Placental pericyte (primary cell): ENCODE data around the gene ZNF619. TPM values are rescaled to one million over a fixed set of nuclear protein-coding genes. Genes with fewer than 3 reads are reported as not detected.

Source experiments
- small RNA-seq: library from RNA; depleted of rRNA; stranded (forward); fragments of <200 nt; gene quantifications from one replicate; pipeline ENCODE3, GENCODE V24; 2012; ENCODE audit warnings: low replicate concordance
- total RNA-seq: library from RNA; depleted of rRNA; stranded (reverse); fragments of >200 nt; gene quantifications from 2 replicates; pipeline ENCODE4 v1.2.3, GENCODE V29; 2012

The ZNF619 gene
- 3.9 and 4.9 TPM in 2 replicates for total RNA-seq

DNA sequence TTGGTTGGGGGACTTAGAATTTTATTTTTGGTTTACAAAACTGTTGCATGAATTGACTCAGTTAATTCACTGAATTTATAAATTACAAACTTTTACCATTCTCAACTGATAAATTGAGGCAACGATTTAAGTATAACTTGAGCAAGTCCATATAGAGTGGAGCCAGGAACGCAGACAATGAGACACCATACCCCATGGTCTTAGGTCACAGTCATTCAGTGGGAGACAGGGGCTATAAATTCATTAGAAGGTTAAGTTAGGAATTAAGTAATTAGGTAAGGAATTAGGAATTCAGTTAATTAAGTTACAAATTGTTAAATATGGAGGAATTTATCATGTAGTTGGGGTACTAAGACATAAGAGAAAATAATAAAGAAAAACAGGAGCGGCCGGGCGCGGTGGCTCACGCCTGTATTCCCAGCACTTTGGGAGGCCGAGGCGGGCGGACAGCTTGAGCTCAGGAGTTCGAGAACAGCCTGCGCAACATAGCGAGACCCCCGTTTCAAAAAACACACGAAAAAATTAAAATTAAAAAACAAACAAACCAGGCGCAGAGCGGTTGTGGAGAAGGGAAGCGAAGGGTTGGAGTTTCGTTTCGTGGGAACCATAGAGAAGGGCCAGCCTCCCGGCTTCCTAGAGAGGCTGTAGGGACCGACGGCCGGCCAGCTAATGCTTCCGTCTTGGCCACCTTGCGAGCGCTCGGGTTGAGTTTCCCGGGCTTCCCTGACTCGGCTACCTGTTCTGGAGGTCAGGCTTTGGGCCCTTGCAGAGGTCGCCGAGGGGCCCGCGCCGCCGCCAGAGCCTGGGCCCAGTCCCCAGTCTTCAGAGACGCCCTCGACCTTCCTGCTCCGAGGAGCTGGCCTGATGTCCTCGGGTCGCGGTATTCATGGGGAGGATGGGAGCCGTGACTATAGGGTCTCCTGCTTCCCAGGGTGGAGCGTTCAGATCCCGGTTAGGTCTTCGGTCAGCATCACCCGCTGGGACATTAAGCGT, at the start of gene ZNF619:
Gene ZNF619 (plus strand): TSS at position 645 of the 993 bp plus-strand sequence. CDS start 858 bp downstream, outside the sequence.

DNA sequence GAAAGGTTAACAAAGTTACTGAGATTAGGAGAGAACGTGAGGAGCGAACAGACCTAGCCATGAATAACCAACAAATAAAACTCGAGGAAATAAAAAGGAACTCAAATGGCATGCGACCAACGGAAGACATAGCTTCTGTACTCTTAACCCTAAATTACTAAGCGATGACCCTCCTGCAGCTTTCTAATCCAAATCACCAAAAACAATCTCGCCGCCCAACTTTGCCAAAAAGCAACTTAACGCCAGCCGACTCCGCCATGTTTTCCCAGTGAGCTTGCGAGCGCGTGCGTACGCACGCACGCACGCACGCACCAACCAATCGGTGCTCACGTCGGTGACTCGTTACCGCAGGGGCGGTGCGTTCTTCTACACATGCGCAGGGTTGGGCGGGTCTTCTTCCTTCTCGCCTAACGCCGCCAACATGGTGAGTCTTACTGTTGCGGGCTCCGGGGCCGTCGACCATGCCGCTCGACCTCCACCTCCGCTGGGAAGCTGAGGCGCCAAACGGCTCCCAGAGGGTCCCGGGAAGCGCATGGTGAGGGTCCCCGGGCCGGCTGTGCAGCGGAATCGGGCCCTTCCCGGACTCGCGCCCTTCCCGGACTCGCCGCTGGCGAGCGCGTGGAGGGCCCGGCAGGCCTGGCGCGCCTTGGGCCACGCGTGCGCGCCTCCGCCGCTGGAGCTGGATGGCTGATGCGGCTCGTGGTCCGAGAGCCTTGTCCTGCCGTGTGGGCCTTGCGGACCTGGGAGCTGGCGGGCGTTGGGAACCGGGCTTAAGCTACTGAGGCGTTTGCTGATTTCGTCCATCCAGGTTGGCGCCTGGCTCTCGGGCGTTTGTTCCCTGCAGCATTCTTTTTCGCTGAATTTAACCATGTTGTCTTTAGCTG, 19.7 kb upstream of the ZNF619 start, which contains the start of gene RPL14:
Gene RPL14 (plus strand): TSS at position 400 of the 884 bp plus-strand sequence. CDS start 133 bp downstream, at position 533.

DNA sequence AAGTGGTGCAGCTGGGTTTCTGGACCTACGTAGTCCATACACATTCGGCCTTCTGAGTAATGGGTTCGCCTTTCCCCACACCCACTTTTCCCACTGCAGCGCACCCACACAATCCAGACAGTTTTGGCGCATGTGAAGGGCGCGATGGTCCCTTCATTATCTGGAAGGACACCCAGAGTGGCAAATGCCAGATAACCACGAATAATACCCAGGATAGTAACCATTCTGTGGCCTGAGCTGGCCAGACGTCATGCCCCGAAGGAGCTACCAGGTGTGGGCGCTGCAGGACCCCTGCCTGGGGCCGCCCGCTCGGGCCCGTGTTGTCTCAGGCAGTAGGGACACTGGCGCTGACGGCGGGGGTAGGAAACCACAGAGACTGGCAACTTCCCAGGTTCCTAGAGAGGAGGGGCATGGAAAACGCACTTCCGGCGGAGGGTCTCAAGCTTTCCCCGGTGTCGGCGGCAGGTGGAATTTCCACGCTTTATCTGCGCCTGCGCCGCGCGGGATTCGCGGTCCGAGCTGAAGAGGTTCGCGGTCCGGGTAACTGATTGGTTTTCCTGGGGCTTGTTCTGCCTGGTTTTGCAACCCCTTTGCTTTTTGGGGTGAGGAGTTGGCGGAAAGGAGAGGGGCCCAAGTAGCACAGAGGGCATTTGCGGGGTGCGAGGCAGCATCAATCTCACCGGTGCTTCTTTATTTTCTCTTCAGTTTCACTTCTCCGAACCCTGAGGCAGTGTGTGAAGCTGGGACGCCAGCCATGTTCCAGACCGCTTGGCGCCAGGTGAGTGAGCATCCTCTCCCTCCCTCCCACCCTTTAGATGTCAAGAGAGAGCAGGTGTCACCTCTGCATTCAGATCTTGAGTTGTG, 28.9 kb downstream of the ZNF619 start, which contains the start of gene ZNF620:
Gene ZNF620 (plus strand): TSS at position 441 of the 864 bp plus-strand sequence. CDS start 314 bp downstream, at position 755.

DNA sequence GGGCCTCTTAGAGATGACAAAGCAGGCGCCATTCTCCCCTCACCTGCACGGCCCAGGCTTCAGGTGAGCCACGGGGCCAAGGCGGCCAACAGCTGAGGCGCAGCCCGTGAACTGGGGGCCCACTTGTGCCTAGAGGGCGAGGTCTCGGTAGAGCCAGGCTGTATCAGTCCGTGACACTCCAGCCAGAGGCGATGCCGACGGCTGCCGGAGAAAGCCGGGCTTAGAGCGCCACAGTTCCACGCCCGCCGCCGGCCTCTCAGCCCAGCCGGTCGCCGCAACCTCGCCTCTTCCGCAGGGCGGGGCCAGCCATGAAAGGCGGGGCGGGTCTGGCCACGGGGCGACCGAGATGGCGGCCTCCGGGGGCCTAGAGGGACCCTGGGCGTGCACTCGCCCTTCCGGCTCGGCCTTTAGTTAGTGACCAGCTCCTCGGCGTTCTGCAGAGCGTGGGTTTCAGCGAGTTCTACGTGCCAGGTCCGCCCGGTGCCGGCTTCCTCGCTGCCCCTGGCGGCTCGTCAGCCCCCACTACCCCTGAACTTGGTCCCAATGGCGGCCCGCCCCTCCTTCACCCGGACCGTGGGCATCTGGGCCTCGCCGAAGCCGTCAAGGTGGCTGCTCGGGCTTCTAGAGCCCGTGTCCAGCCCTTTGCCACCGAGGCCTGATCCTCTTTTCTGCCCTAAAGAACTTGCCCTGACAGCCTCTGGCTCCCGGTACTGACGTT, 47.8 kb downstream of the ZNF619 start, which contains the start of gene ZNF621:
Gene ZNF621 (plus strand): TSS at position 393 of the 718 bp plus-strand sequence. CDS start 881 bp downstream, outside the sequence.

Small RNAs within 50 kb of the gene (small RNA-seq; reads per million reads assigned to genes)
- gene RNU5B-2P, result not detected

Other genes starting within 250 kb of the ZNF619 start
- 15.6 and 17.5 TPM in 2 replicates for gene EIF1B, start 167.4 kb upstream of the ZNF619 start, total RNA-seq
- 0.22 and 0.29 TPM in 2 replicates for gene ENTPD3, start 89.9 kb upstream of the ZNF619 start, total RNA-seq
- 177 and 334 TPM in 2 replicates for gene RPL14, start 19.8 kb upstream of the ZNF619 start, total RNA-seq
- 0.44 and 0.86 TPM in 2 replicates for gene ZNF620, start 28.9 kb downstream of the ZNF619 start, total RNA-seq
- 19.7 and 23.6 TPM in 2 replicates for gene ZNF621, start 47.8 kb downstream of the ZNF619 start, total RNA-seq